COLO829 (cell line): ENCODE measurements around the gene SRF.
A peak's percentile ranks its signal among the peaks of the same experiment; 100 is the strongest.

ENCODE experiments used
- DNase-seq: peaks from one replicate; pipeline ENCODE4 v3.0.0; 2012; ENCODE audit warnings: low spot score

The SRF gene

DNA sequence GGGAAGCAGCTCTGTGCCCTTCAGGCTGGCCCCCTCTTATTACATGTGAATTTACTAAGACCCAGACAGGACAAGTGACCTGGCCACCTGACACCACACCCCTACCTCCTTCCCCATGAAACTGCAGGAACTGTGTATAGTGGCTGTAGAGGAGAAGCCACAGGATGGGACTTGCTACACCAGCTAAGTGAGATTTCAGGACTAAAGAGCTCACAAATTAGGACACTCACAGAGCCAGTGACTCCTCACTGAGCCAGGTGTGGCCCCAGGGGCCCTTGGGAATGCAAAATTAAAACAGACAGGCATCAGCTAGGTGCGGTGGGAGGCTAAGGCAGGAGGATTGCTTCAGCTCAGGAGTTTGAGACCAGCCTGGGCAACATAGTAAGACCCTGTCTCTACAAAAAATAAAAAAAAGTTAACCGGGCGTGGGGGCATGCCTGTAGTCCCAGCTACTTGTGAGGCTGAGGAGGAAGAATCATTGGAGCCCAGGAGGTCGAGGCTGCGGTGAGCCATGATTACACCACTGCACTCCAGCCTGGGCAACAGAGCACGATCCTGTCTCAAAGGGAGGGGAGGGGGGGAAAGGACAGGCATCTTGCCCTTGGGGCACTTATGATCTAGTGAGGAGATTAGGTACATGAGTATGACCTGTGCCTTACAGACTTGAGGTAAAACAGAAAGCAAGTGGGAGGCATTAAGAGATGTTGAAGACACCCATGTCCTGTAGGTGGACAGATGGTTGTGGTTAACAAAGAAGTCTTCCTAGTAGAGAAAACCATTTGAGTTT lies 23.2 kb upstream of the SRF start:
- no peak for DNase-seq

DNA sequence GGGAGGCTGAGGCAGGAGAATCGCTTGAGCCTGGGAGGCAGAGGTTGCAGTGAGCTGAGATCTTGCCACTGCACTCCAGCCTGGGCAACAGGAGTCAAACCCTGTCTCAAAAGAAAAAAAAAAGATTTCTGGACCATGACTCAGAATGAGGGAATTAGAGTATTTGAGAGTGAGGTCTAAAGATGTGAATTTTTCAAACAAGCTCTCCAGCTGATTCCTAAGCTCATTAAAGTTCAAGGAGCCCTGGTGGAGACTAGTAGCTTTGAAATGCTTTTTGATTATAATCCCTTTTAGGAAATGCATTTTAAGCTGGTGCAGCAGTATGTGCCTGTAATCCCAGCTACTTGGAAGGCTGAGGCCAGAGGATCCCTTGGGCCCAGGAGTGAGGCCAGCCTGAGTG lies 21.8 kb upstream of the SRF start:
- no peak for DNase-seq

DNA sequence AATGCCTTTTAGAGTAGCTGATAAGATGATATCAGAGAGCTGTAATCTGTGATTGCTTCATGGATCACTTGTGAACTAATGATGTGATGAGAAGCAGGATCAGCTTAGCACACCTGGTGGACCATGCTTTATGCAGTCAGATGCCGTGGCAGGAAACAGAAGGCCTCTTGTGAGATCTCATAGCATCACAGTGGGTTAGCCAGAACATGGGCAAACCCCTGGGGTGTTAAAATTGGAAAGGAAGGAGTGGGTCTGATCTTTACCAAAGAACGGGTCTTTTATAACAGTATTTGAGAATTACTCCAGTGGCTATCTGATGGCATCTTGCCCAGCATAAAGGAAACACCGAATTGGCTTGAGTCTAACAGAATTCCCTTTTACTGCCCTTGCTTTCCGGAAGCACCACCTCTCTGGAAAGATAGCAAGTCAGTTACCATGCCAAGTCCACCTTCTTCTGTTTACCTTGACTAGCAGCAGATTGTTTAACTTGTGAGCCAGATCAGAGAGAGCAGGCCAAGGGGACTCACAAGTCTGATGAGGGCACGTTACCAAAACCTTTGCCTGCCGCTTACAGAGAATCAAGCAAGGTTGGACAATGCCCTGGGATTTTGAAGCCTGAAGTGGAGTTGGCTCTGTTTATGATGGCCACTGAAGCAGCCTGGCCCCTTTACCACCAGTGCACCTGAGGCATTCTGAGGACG lies 20.9 kb upstream of the SRF start:
- DNase-seq = peak; percentile 60

DNA sequence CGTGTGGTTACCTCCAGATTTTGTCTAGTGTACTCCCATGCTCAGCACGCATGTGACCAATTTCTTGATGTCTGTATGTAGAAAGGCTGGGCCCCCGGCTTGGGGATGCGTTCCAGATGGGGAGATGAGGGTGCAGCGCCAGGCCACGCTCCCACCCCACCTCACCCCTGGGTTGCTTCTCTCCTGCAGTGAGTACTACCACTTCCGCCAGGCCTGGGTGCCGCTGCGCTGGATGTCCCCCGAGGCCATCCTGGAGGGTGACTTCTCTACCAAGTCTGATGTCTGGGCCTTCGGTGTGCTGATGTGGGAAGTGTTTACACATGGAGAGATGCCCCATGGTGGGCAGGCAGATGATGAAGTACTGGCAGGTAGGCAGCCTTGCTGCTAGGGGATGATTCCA lies 11.5 kb upstream of the SRF start:
- DNase-seq = no peak

DNA sequence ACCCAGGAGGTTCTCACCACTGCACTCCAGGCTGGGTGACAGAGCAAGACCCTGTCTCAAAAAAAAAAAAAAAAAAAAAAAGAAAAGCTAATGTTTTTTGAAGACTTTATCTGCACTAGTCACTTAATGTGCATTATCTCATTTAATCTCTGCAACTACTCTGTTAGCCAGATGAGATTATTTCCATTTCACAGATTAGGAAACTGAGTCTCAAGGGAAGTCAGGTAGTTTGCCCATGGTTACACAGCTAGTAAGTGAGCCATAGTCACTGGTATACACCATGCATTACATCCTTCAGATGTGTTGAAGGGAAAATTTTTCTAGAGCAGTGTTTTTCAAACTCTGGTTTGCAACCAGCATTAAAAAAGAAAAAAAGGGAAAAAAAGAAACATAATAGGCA lies 7.2 kb upstream of the SRF start:
- no peak for DNase-seq

DNA sequence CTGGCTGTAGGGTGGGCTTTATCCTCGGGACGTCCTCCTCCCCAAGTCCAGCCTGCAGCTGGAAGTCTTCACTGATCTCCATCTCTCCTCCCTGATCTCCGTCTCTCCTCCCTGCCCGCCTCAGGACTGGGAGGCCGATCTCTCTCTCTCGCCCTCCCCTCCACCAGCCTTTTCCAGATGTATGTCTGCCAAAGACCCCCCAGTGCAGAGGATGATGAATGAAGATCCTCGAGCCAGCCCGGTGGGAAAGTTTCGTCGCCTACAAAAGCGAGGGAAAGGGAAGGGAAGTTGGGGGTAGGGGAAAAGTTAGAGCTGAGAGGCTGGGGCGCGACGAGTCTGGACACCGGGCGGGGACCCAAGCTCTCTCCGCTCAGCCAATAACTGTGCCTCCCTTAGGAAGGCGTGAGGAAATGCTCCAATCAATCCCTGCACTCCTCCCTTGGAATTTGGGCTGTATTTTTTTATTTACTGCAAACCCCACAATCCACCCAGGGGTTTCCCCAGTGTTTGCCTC lies 595 bp upstream of the SRF start:
- DNase-seq = peak; percentile 87

DNA sequence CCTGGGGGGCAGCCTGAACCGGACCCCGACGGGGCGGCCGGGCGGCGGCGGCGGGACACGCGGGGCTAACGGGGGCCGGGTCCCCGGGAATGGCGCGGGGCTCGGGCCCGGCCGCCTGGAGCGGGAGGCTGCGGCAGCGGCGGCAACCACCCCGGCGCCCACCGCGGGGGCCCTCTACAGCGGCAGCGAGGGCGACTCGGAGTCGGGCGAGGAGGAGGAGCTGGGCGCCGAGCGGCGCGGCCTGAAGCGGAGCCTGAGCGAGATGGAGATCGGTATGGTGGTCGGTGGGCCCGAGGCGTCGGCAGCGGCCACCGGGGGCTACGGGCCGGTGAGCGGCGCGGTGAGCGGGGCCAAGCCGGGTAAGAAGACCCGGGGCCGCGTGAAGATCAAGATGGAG lies 636 bp downstream of the SRF start:
- no peak for DNase-seq

DNA sequence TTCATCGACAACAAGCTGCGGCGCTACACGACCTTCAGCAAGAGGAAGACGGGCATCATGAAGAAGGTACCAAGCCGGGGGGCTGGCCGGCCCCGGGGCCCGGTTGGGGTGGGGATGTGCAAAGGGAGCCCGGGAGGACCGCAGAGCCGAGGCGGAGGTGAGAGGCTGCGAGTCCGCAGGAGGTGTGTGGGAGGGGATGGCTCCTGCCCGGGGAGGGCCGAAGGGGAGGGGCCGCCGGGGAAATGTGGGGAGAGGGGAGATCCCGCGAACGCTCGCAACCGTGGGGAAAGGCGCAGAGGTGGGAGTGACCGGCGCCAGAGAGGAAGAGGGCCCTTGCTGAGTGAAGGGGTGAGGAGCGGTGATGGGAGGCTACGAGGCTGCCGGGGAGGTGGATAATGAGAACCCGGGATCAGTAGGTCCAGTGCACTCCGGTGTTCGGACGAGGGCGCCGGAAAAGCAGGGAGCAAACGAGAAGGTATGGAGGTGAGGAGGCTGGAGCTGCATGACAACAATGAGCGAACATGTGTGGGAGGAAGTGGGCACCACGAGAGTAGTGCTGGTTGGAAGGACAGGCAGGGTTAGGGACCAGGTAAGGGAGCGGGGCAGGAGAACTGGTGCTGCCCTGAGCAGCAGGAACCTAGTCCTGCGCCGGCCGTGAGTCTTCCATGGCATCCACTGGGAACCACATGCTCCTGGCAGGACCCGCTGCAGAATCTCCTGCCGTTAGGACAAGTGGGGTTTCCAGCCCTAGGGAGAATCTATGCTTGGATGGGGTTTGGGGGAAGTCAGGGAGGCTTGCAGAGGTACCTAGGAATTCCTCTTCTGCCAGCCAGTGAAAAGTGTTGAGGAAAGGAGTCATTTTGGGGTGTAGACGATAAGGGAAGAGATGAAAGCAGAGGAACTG lies 1.3 kb downstream of the SRF start:
- no peak for DNase-seq

DNA sequence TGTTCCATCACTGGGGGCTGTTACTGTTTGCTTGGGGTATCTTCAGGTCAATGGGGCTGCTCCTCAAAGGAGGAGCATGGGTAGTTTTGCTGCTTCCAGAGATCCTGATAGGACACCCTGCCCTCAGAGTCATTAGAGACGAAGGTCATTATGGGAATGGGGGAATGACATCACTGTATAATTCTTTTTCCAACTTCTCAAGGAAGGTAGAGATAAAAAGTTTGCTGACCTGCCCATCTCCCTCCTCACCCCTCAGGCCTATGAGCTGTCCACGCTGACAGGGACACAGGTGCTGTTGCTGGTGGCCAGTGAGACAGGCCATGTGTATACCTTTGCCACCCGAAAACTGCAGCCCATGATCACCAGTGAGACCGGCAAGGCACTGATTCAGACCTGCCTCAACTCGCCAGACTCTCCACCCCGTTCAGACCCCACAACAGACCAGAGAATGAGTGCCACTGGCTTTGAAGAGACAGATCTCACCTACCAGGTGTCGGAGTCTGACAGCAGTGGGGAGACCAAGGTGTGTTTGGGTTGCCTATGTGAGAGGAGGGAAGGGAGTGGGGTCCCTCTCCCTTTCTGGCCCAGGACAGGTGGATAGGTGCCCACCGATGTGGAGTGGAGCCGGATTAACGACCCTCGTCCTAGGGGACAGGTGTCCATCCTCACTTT lies 2.7 kb downstream of the SRF start:
- DNase-seq = no peak

DNA sequence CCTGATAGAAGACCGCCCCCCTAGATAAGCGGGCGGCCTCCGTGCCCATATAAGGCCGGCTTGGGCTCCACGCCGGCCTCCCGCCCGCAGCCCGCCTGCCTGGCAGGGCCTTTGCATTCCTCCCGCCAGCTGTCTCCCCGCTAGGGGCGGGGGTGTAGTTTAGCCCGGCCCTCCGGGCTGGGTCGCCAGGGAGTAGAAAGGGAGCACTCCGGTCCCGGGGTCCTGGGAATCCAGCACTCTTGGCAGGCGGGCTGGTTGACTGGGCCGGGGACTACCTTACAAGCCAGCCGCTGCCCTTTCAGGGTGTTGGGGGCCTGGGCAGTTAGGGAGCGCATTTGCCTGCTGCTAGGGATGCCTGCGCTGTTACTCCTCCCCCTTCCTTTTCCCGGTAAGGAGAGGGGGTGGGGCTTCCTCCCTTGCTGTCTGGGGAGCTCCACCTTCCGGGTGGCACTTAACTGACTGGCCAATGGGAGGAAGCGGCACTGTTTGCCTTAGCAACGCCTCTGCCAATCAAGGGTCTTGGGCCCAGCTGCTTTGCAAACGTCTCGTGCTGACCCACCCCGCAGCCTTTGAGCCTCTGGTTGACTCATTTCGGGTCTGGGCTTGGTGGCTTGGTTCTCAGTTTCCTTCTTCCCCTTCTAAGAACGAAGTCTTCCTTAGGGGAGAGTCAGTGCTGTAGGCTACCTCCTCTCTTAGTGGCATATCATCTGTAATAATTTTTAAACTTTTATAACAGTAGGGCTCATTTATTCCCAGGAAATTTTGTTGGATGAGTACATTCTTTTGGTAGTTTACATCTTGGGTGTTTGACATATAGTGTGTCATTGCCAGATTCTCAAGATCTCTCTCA lies 3.4 kb downstream of the SRF start:
- DNase-seq = peak; percentile 100

DNA sequence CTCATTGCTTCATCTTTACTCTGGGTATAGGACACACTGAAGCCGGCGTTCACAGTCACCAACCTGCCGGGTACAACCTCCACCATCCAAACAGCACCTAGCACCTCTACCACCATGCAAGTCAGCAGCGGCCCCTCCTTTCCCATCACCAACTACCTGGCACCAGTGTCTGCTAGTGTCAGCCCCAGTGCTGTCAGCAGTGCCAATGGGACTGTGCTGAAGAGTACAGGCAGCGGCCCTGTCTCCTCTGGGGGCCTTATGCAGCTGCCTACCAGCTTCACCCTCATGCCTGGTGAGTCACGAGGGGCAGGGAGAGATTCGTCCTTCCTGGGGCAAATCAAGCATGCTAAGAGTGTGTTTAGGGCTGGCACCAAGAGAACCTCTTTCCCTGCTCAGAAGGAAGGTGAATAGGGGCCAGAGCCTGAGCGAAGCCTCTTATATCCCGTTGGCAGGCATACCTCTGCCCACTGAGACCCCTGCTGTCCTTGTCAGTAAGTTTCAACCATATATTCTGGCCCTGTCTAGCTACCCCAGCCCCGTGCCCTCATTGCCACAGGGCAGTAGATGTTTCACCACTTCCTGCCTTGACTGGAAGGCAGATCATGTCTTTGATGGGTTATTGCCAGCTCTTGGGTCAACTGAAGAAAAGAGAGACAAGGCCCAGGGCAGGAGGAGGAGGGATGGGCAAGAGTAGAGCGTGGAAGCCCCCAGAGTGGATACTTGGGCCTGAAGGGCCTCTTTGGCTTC lies 4.8 kb downstream of the SRF start:
- DNase-seq = no peak

DNA sequence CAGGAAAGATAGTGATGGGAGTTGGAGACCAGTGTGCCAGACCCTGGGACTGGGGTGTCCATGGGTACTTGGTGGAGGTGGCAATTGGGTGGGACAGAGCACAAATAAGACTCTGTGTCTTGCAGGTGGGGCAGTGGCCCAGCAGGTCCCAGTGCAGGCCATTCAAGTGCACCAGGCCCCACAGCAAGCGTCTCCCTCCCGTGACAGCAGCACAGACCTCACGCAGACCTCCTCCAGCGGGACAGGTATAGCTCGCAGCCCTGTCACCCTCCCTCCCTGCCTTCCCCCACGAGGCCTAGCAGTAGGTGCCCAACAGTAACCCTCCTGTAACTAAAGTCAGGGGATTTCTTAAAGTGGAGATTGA lies 5.3 kb downstream of the SRF start:
- no peak for DNase-seq

DNA sequence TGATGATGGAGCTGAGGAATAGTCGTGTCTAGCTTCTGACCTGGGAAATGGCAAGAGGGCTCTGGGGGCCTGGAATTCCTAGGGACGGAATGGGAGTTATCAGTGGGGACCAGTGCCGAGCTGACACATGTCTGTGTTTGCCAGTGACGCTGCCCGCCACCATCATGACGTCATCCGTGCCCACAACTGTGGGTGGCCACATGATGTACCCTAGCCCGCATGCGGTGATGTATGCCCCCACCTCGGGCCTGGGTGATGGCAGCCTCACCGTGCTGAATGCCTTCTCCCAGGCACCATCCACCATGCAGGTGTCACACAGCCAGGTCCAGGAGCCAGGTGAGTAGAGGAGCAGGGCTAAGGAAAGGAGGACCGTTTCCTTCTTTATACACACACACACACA lies 7.1 kb downstream of the SRF start:
- no peak for DNase-seq

DNA sequence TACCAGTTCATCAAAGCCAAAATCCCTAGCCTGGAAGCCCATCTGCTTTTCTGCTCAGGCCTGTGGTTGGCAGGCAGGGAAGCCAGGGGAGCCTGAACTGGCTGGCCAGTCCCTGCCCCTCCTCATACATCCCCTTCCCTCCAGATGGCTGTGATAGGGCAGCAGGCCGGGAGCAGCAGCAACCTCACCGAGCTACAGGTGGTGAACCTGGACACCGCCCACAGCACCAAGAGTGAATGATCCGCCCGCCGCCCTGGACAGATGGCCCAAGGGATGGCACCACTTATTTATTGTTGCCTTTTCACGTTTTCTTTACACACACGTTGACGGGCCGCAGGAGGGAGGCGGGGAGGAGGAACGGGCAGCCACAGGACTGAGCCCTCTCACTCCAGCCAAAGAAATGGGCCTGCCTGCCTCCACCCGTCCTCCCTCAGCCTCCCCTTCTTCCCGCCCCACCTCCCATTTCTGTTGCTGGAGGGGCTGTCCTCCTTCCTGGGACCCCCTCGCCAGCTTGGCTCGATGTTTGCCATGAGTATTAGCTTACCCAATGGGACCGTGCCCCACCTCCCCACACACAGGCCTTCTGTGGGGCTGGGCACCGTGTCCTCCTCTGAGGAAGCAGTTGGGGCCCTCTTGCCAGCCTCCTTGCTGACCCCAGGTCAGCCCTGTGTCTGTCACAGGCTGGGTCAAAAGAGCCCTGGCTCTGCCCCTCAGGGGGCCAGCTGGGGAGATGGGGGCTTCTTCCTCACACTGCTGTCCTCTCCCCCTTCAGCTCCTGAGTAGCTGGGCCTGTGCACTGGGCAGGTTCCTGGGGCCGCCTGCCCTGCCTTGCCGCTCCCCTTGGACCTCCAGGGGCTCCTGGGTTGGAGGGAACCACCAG lies 8.1 kb downstream of the SRF start:
- DNase-seq = no peak

DNA sequence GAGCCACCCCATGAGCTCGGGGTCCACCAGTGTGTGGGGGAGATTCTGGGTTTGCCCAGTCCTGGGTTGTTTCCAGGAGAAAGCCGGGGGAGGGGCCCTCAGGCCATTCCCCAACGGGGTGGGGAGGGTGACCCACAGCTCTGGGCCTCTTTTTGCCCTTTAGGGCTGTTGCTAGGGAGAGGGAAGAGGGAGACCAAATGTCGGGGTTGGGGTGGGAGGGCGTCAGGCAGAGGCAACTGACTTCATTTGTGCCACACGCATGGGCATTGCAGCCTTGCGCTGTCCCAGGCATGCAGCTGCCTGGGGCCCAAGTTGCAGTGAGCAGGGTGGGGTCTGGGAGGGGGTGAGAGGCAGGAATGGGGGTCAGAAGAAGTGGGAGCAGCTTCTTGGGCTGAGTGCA lies 9.0 kb downstream of the SRF start:
- no peak for DNase-seq

DNA sequence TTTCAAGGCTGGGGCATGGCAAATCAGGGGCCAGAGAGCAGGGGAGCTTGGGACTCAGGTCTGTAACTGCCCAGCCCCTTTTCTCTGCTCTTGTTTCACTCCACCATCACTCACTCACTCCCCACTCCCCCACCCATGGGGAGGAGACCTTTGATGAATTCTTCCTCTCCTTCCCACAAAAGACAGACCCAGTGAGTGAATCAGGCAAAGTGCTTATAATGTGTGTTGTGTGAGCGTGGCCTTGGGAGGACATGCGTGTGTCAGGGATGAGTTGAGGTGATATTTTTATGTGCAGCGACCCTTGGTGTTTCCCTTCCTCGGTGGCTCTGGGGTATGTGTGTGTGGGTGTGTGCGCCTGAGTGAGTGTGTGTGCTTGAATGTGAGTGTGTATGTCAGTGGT lies 9.9 kb downstream of the SRF start:
- no peak for DNase-seq

DNA sequence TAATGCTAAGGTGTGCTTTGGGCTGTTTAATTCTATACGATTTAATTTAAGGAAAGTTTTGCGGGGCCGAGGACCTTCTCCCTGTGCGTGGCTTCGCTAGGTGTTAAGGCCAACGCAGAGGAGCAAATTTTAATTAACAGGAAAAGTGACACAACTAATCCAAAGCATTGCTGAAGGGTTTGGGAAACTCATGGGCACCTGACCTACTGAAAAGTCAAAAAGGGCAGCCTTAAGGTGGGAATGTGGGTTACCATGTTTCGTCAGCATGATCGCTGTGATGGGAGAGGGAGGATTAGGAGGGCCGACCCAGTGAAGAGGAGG lies 10.5 kb downstream of the SRF start:
- DNase-seq = no peak

DNA sequence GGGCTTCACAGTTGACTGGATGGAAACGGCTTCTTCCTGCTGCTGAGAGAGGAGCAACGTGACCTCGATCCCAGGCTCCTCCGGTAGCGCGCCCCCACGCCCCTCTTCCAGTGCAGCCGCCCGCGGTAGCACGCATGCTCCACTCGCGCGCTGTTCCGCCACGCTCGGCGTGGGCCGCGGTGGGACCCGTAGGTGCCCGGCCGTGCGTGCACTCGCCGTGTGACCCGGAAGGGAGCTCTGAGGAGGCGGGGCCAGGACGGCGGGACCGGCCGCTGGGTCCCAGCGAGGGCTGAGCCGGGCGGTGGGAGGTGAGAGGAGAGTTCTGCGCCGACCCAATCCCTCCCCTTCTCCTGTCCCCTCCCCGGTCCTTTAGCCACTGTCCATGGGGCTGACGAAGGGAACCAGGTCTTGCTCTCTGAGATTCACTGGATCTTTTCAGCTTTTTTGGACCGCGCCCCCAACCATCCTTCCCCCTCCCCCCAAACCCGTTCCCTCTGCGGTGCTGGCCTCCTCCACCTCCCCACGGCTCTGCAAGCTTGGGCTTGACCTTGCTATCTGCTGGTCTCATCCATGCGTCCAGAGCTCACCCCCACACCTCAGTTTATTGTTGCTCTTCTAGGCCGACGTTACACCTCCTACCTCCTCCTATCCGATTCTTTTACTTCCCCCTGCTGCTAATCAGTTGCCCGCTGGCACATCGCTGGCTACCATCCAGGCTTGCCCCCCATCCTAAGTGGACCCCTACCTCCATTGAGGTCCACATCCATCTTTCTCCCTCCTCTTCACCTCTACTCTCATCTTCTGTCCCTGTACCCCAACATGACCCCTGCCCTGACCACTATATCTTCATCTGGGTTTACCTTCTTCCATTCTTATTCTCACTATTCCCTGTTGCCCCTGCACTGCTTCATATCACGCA lies 11.1 kb downstream of the SRF start, which contains the start of gene CUL9:
Gene CUL9, plus strand, starts transcription at position 255 of the 919 bp plus-strand sequence. CDS start 2,115 bp downstream, outside the sequence.
- DNase-seq = peak; percentile 65
